ENCODE data around the gene ATG7. TPM values are rescaled to one million over a fixed set of nuclear protein-coding genes. Genes with fewer than 3 reads are reported as not detected.

ATG7 gene
- polyA plus RNA-seq, 4 donors, result 7.8 to 16.3 (median 11.6) TPM

- WGBS, 3 donors, result 85 to 95% (median 94%) methylated on average over 11 of the region's 11 CpGs
- no peak for FAIRE-seq
Observed at GRCh38 chr3:11530153-11530721, 258.0 kb downstream of the ATG7 start.

GRCh38 chr3:11532931-11533391 is 260.8 kb downstream of the ATG7 start:
- H3K9me3 ChIP-seq (ENCODE audit: control insufficient read depth in 2 of 2, insufficient read depth in 1 of 2, low read depth in 1 of 2, low read length in 1 of 2), result no peaks in the 10 kb centered on the region
- no peak overlapping the region for H3K4me3 ChIP-seq (ENCODE audit: low read depth in 1 of 3, low read length in 3 of 3)
- no peaks in the 10 kb centered on the region for H3K27me3 ChIP-seq (ENCODE audit: control insufficient read depth in 3 of 3, insufficient read depth in 3 of 3, low read length in 3 of 3)
- peaks cover 0 to 2% (median 0%) of the 10 kb centered on the region in 3 donors for H3K36me3 ChIP-seq (ENCODE audit: control insufficient read depth in 3 of 3, insufficient read depth in 2 of 3, low read depth in 1 of 3, low read length in 3 of 3)
- 87 to 96% (median 93%) methylated on average over 9 of the region's 9 CpGs for WGBS, 3 donors
- H3K27ac ChIP-seq (ENCODE audit: low read depth in 1 of 3, low read length in 2 of 3), result no peak overlapping the region
- DNase-seq (no peak), FAIRE-seq (no peak)
- H3K4me1 ChIP-seq (ENCODE audit: control insufficient read depth in 3 of 3, insufficient read depth in 2 of 3, low read depth in 1 of 3, low read length in 2 of 3), result no peaks in the 10 kb centered on the region

More at GRCh38 chr3:11530153-11530721, 258.0 kb downstream of the ATG7 start:
- Histone ChIP-seq H3K36me3 (ENCODE audit: control insufficient read depth in 3 of 3, insufficient read depth in 2 of 3, low read depth in 1 of 3, low read length in 3 of 3) (no peaks in the 10 kb centered on the region), H3K4me1 (ENCODE audit: control insufficient read depth in 3 of 3, insufficient read depth in 2 of 3, low read depth in 1 of 3, low read length in 2 of 3) (no peaks in the 10 kb centered on the region), H3K9me3 (ENCODE audit: control insufficient read depth in 2 of 2, insufficient read depth in 1 of 2, low read depth in 1 of 2, low read length in 1 of 2) (peaks cover 0 to 3% of the 10 kb centered on the region in 2 donors), H3K27me3 (ENCODE audit: control insufficient read depth in 3 of 3, insufficient read depth in 3 of 3, low read length in 3 of 3) (no peaks in the 10 kb centered on the region), H3K4me3 (ENCODE audit: low read depth in 1 of 3, low read length in 3 of 3) (no peak overlapping the region), H3K27ac (ENCODE audit: low read depth in 1 of 3, low read length in 2 of 3) (no peak overlapping the region)
- DNase-seq, result no peak

- FAIRE-seq (no peak), DNase-seq (peak in 1 of 2 donors; percentile 25)
- Histone ChIP-seq H3K4me1 (ENCODE audit: control insufficient read depth in 3 of 3, insufficient read depth in 2 of 3, low read depth in 1 of 3, low read length in 2 of 3) (no peaks in the 10 kb centered on the region), H3K36me3 (ENCODE audit: control insufficient read depth in 3 of 3, insufficient read depth in 2 of 3, low read depth in 1 of 3, low read length in 3 of 3) (peaks cover 0 to 2% (median 0%) of the 10 kb centered on the region in 3 donors), H3K27me3 (ENCODE audit: control insufficient read depth in 3 of 3, insufficient read depth in 3 of 3, low read length in 3 of 3) (no peaks in the 10 kb centered on the region), H3K4me3 (ENCODE audit: low read depth in 1 of 3, low read length in 3 of 3) (no peak overlapping the region), H3K9me3 (ENCODE audit: control insufficient read depth in 2 of 2, insufficient read depth in 1 of 2, low read depth in 1 of 2, low read length in 1 of 2) (no peaks in the 10 kb centered on the region), H3K27ac (ENCODE audit: low read depth in 1 of 3, low read length in 2 of 3) (no peak overlapping the region)
- 90 to 94% (median 93%) methylated on average over 21 of the region's 21 CpGs for WGBS, 3 donors
Observed at GRCh38 chr3:11534011-11534792, 262.0 kb downstream of the ATG7 start.

GRCh38 chr3:11534793-11535101 is 262.6 kb downstream of the ATG7 start:
- WGBS, 3 donors, result 98 to 100% (median 98%) methylated on average over 7 of the region's 7 CpGs
- Histone ChIP-seq H3K27ac (ENCODE audit: low read depth in 1 of 3, low read length in 2 of 3) (no peak overlapping the region), H3K27me3 (ENCODE audit: control insufficient read depth in 3 of 3, insufficient read depth in 3 of 3, low read length in 3 of 3) (no peaks in the 10 kb centered on the region), H3K36me3 (ENCODE audit: control insufficient read depth in 3 of 3, insufficient read depth in 2 of 3, low read depth in 1 of 3, low read length in 3 of 3) (peaks cover 0 to 2% (median 0%) of the 10 kb centered on the region in 3 donors), H3K4me3 (ENCODE audit: low read depth in 1 of 3, low read length in 3 of 3) (no peak overlapping the region), H3K4me1 (ENCODE audit: control insufficient read depth in 3 of 3, insufficient read depth in 2 of 3, low read depth in 1 of 3, low read length in 2 of 3) (no peaks in the 10 kb centered on the region), H3K9me3 (ENCODE audit: control insufficient read depth in 2 of 2, insufficient read depth in 1 of 2, low read depth in 1 of 2, low read length in 1 of 2) (no peaks in the 10 kb centered on the region)
- DNase-seq, result no peak
- FAIRE-seq, result no peak

- Histone ChIP-seq H3K4me1 (ENCODE audit: control insufficient read depth in 3 of 3, insufficient read depth in 2 of 3, low read depth in 1 of 3, low read length in 2 of 3) (no peaks in the 10 kb centered on the region), H3K9me3 (ENCODE audit: control insufficient read depth in 2 of 2, insufficient read depth in 1 of 2, low read depth in 1 of 2, low read length in 1 of 2) (no peaks in the 10 kb centered on the region), H3K27ac (ENCODE audit: low read depth in 1 of 3, low read length in 2 of 3) (no peak overlapping the region), H3K36me3 (ENCODE audit: control insufficient read depth in 3 of 3, insufficient read depth in 2 of 3, low read depth in 1 of 3, low read length in 3 of 3) (peaks cover 0 to 2% (median 0%) of the 10 kb centered on the region in 3 donors), H3K4me3 (ENCODE audit: low read depth in 1 of 3, low read length in 3 of 3) (no peak overlapping the region), H3K27me3 (ENCODE audit: control insufficient read depth in 3 of 3, insufficient read depth in 3 of 3, low read length in 3 of 3) (no peaks in the 10 kb centered on the region)
- 96 to 97% (median 96%) methylated on average over 13 of the region's 13 CpGs for whole genome bisulfite sequencing, 3 donors
- DNase-seq, result no peak
- FAIRE-seq, result no peak
Observed at GRCh38 chr3:11535243-11535960, 263.2 kb downstream of the ATG7 start.

GRCh38 chr3:11536132-11536935 is 264.1 kb downstream of the ATG7 start:
- H3K36me3 ChIP-seq (ENCODE audit: control insufficient read depth in 3 of 3, insufficient read depth in 2 of 3, low read depth in 1 of 3, low read length in 3 of 3), result peaks cover 0 to 2% (median 0%) of the 10 kb centered on the region in 3 donors
- no peaks in the 10 kb centered on the region for H3K9me3 ChIP-seq (ENCODE audit: control insufficient read depth in 2 of 2, insufficient read depth in 1 of 2, low read depth in 1 of 2, low read length in 1 of 2)
- DNase-seq (no peak), FAIRE-seq (no peak)
- no peak overlapping the region for H3K4me3 ChIP-seq (ENCODE audit: low read depth in 1 of 3, low read length in 3 of 3)
- 88 to 91% (median 91%) methylated on average over 23 of the region's 23 CpGs for WGBS, 3 donors
- H3K27ac ChIP-seq (ENCODE audit: low read depth in 1 of 3, low read length in 2 of 3), result no peak overlapping the region
- H3K4me1 ChIP-seq (ENCODE audit: control insufficient read depth in 3 of 3, insufficient read depth in 2 of 3, low read depth in 1 of 3, low read length in 2 of 3), result no peaks in the 10 kb centered on the region
- H3K27me3 ChIP-seq (ENCODE audit: control insufficient read depth in 3 of 3, insufficient read depth in 3 of 3, low read length in 3 of 3), result no peaks in the 10 kb centered on the region

GRCh38 chr3:11536936-11537612 is 264.9 kb downstream of the ATG7 start:
- no peak overlapping the region for H3K27ac ChIP-seq (ENCODE audit: low read depth in 1 of 3, low read length in 2 of 3)
- FAIRE-seq, result no peak
- WGBS, 3 donors, result 92 to 95% (median 94%) methylated on average over 12 of the region's 12 CpGs
- peaks cover 0 to 2% (median 0%) of the 10 kb centered on the region in 3 donors for H3K36me3 ChIP-seq (ENCODE audit: control insufficient read depth in 3 of 3, insufficient read depth in 2 of 3, low read depth in 1 of 3, low read length in 3 of 3)
- no peak overlapping the region for H3K4me3 ChIP-seq (ENCODE audit: low read depth in 1 of 3, low read length in 3 of 3)
- no peaks in the 10 kb centered on the region for H3K27me3 ChIP-seq (ENCODE audit: control insufficient read depth in 3 of 3, insufficient read depth in 3 of 3, low read length in 3 of 3)
- DNase-seq, result no peak
- H3K9me3 ChIP-seq (ENCODE audit: control insufficient read depth in 2 of 2, insufficient read depth in 1 of 2, low read depth in 1 of 2, low read length in 1 of 2), result no peaks in the 10 kb centered on the region
- H3K4me1 ChIP-seq (ENCODE audit: control insufficient read depth in 3 of 3, insufficient read depth in 2 of 3, low read depth in 1 of 3, low read length in 2 of 3), result no peaks in the 10 kb centered on the region
